RKO (cell line): ENCODE measurements around the gene ATP2B2.

Experiments
- DNase-seq: peaks from one replicate; pipeline ENCODE4 v3.0.0-alpha.2; 2016; ENCODE audit warnings: low spot score

Gene ATP2B2

GRCh38 chr3:10294030-10294586 lies 211.3 kb downstream of the ATP2B2 start:
- DNase-seq = no peak

GRCh38 chr3:10292505-10293419 lies 212.6 kb downstream of the ATP2B2 start, which contains the start of gene GHRL:
Gene GHRL (minus strand): TSS chr3:10292947. CDS start chr3:10290180, 2,767 bp downstream.
- DNase-seq = no peak

- no peak for DNase-seq
These were observed 213.7 kb downstream of the ATP2B2 start for GRCh38 chr3:10291641-10292040.

DNA sequence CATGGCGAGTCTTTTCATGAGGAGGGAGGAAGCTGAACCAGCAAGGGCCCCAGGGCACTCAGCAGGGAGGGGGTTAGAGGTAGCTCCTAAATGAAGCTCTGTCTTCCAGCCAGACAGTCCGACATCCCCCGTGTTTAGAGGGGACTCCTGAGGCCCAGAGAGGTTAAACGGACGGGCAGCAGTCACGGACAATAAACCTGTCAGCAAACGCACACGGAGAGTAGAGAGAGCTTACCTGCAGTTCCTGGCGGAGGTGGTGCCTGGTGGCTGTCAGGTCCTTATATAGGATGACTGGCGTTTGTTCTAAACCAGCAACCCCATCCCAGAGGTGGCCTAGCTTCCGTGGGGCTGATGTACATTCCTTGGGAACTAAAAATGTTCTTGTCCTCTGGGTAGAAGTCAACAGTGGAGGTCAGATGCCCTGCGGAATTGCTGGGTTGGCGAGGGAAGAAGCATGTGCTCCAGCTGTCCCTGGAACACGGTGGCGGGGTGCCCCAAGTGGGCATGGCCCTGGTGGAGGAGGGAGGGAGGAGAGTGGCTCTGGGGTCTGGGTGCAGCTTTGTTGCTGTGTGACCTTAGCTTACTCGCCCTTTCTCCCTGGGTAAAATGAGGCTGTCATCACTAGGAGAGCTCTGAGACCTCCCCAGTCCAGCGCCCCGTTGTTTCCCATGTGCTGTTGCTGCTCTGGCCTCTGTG lies 214.8 kb downstream of the ATP2B2 start:
- no peak for DNase-seq

DNA sequence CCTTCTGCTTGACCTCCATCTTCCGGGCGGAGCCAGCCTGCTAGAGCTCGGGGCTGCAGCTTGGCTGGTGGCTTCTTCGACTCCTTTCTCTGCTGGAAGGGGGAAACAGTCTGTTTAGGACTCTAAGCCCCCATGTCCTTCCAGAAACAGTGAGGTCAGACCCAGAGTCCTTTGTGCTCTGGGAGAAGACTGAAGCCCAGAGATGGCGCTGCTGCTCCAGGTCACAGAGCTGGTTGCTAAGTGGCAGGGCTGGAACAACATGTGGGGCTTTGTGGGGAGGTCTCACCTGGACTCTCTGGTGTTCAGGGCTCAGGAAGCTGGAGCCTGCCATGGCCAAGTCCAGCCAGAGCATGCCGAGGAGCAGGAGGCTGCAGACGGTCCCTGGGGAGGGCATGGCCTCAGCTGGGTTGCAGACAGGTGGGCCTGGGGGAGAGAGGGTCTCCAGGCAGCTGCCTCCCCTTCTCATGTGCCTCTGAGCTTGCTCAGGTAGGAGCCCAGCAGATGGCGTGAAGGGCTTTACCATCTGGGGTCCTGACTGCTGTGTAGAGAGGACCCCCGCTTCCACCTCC lies 215.5 kb downstream of the ATP2B2 start:
- no peak for DNase-seq

DNA sequence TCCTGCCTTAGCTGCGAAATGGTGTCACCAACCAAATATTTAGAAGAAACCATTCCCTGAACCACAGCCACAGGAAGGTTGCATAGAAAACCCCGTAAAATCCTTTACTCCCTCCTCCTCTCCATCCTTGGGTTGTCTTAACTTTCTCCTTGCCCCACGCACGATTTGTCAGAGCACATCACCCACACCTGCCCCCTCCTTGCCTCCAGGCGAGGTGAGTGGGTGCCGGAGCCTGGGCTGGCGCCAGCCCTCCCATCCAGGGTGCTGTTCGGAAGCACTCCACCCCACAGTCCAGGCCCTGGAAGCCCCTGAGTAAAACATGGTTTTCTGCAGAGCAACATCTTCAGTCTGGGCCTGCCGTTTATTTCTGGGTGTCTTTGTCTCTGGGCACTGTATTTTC lies 216.3 kb downstream of the ATP2B2 start:
- no peak for DNase-seq

- no peak for DNase-seq
These were observed 216.8 kb downstream of the ATP2B2 start for GRCh38 chr3:10288575-10288960.

DNA sequence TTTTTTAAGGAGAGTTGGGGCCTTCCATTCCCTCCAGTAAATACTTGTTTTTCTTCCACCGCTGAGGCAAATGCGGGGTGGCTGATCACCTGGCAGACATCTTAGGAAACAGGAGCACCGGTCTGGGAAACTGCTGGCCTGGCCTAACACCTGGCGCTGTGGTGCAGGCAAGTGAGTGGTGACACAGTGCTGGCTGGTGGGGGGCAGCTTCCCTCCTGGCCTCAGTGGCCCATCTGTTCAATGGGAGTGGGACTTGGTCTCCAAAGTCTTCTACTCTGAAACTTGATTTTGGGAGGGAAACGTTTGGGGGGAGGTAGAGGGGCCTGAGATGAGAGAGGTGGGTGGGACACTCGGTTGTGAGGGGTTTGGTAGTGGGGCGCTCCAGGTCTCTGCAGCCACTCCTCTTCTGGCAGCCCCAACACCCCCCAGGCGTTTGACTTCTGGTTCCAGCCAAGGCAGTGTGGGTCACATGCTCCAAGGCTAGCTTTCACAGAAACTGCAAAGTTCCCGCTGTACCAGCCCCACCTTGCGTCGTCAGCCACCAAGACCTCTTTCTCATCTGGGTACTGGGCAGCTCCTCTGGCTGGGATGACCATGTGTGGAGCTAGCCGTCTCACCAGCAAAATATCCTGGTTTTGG lies 217.3 kb downstream of the ATP2B2 start:
- DNase-seq = no peak

DNA sequence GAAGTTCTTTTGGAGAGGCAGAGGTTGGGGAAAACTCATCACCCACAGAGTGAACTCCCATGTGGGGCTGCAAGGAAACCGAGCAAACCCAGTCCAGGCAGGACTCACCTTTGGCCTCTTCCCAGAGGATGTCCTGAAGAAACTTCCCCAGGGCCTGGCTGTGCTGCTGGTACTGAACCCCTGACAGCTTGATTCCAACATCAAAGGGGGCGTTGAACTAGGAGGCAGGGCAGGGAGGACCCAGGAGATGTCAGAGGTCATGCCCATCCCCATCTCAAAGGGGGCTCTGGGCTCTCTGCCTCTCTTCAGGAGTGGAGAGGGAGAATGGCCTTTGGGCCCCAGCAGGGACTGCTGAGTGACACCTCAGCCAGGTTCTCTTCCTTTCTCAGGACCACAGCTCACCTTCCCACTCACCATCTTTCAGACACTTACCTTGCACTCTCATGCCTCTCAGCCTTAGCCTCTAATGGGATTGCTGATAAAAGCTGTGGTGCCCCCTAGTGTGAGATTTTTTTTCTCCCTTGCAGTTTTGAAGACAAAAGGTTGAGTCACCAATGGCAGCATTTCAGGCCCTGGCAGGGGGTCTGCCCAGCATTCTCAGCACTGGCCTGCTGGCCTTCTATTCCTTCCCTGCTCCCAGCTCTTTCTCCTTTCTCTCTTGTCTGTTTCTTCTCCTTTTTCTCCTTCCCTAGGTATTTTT lies 218.6 kb downstream of the ATP2B2 start:
- DNase-seq = peak; percentile 68

GRCh38 chr3:10286133-10286524 lies 219.3 kb downstream of the ATP2B2 start:
- no peak for DNase-seq

- DNase-seq = no peak
These were observed 219.9 kb downstream of the ATP2B2 start for GRCh38 chr3:10285272-10286132.

DNA sequence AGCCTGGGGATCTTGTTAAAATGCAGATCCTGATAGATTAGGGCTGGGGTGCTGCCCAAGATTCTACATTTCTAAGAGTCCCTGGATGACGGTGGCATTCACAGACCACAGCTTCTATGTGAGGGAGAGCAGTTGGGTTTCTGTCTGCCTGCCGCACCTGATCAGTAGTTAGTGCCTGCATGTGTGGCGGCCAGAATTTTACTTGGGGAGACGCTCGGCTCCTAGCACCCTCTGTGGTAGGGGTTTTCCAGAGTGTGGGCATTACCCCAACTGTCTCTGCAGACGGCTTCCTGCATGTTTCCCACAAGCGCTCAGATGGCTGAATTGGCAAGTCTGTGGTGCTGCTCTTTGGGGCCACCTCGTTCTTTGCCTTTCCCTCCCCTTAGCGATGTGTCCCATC lies 220.9 kb downstream of the ATP2B2 start:
- no peak for DNase-seq

GRCh38 chr3:10283638-10284037 lies 221.7 kb downstream of the ATP2B2 start:
- DNase-seq = no peak

DNA sequence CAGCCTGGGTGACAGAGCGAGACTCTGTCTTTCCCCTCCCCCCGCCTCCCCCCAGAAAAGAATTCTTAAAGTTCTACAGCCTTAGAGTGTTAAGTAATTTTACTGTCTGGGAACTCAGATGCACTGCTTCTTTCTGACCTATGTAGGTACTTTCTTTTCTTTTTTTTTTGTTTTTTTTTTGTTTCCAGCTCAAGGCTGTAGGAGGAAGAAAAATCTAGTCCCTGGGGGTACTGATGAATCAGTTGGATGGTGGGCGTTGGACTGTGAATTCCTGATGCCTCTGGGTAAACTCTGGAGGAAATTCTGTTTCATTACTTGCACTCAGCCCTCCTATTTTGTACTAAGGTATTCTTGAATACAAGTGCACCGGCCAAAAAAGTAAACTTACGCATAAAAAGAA lies 223.4 kb downstream of the ATP2B2 start:
- no peak for DNase-seq

GRCh38 chr3:10280571-10280970 lies 224.8 kb downstream of the ATP2B2 start:
- DNase-seq = no peak

DNA sequence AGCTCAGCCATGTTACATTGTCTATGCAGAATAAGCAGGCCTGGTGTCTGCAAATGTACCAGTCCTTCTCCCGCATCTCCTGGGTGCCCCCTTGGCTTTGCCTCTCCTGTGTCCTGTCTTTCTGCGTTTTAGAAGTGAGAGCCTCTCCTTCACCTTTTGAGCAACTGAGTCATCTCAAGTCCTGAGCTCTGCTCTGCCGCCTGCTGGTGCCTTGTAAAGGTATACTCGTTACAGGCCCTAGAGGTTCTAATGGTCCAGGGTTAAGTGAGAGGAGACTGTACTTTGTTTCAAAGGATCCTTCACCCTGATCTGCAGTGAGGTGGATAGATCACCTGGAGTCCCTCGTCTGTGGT lies 225.2 kb downstream of the ATP2B2 start:
- DNase-seq = no peak

GRCh38 chr3:10279384-10280176 lies 225.8 kb downstream of the ATP2B2 start:
- no peak for DNase-seq

DNA sequence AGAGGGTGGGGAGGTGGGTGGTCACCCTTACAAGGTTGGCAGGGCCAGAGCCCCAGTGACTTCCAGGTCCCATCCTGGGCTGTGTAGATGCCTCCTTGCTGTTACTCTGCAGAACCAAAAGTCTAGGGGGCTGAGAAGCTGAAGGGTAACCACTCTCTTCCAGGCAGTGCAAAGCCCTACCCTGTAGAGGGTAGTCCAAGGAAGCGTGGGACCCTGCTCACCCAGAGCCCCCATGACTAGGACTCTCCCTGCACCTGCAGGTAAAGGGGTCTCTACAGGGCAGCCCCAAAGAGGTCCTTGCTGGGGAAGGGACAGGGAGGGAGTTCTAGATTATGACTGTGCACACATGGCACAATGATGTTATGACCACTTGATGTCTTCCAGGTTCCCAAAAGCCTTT lies 226.9 kb downstream of the ATP2B2 start:
- no peak for DNase-seq

DNA sequence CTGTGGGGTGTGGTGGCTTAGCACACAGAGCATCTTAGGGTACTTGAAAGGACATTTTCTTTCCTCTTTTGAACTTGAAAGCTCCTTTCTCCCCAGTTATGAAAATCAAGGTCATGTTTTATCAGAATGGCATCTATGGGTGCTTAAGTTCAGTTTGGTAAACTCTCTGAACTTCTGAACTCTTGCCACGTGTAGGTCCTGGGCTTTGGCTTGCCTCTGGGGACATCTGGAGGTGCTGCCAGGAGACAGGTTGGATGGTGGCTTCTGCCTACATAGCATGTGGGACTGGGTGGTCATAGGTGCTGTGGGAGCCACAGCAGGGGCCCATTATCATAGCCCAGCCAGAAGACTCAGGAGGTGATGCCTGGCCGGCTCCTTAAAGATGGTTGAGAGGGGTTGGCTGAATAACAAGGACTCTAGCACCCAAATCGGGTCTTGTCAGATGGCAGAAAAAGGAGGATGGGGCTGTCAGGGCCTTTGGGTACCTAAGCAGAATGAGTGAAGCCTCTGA lies 228.2 kb downstream of the ATP2B2 start:
- DNase-seq = no peak

- DNase-seq = no peak
These were observed 230.8 kb downstream of the ATP2B2 start for GRCh38 chr3:10274601-10275000.
